PC-9 (cell line): Measurements from ENCODE around the gene TRPV5.

Experiments
- EZH2 ChIP-seq: fragments of 200-600 bp; sonication (generic); IDR thresholded peaks from 2 replicates; pipeline ENCODE4 v1.8.0; 2017; ENCODE audit warnings: antibody characterized with exemption, low read depth
- TF ChIP-seq, protein P1 (sequence below): fragments of 200-600 bp; sonication (generic); conservative IDR thresholded peaks from 2 replicates; pipeline ENCODE4 v1.6.1; 2017; ENCODE audit warnings: mixed run types, antibody characterized with exemption, mild to moderate bottlenecking, moderate library complexity

DNA sequence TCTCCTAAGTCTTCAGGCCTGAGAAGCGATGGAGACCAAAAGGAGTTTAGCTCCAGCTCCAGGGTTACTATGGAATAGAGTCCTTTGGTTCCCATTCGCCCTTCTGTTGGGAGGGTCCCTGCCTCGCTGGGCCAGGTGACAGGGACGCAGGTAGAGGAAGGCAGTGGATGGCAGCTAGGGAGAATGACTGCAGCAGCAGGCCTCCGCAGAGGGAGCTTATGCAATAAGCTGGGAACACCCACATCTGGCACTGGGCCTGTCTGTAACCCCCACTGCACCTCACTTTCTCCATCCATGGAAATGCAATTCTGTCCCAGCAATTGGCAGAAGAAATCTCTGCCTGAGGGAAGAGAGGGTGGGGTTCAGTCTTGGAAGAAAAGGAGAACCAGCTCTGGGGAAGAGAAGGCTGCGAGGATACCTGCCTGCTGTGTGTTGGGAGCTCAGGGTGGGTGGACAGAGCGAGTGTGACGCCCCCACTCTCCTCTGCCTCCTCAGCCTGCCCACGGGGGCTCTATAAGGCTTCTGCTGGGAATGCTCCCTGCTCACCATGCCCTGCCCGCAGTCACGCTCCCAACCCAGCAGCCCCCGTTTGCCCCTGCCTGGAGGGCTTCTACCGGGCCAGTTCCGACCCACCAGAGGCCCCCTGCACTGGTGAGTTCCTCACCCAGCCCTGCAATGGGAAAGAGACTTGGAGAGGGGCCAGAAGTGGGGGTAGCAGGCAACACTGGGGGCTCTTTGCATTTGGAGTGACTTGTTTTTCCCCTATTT lies 68.4 kb downstream of the TRPV5 start:
- TF ChIP-seq, protein P1, sequence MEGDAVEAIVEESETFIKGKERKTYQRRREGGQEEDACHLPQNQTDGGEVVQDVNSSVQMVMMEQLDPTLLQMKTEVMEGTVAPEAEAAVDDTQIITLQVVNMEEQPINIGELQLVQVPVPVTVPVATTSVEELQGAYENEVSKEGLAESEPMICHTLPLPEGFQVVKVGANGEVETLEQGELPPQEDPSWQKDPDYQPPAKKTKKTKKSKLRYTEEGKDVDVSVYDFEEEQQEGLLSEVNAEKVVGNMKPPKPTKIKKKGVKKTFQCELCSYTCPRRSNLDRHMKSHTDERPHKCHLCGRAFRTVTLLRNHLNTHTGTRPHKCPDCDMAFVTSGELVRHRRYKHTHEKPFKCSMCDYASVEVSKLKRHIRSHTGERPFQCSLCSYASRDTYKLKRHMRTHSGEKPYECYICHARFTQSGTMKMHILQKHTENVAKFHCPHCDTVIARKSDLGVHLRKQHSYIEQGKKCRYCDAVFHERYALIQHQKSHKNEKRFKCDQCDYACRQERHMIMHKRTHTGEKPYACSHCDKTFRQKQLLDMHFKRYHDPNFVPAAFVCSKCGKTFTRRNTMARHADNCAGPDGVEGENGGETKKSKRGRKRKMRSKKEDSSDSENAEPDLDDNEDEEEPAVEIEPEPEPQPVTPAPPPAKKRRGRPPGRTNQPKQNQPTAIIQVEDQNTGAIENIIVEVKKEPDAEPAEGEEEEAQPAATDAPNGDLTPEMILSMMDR = no peak
- no peak for TF ChIP-seq EZH2
